Activated T-helper 1 cell treated with anti-CD3 and anti-CD28 coated beads, Interleukin-12 subunit alpha, Interleukin-12 subunit beta, Interleukin-2, Interleukin-4 antibody, amounts not matched to agents 30 ng/mL and 10 ng/mL and 1 ng/mL, durations not matched to agents 14 hours and 24 hours and 36 hours (primary cell): ENCODE measurements around the gene NADK. TPM values are rescaled to one million over a fixed set of nuclear protein-coding genes. Genes with fewer than 3 reads are reported as not detected.
"Not testable (repeated sequence)": the region's sequence is repeated elsewhere in the genome, so short reads cannot be mapped to it uniquely, and the experiment has no call there.

Source experiments
- DNase-seq: peaks from one replicate; pipeline ENCODE4 v3.0.0; 2021; ENCODE audit warnings: low spot score
- H3K27ac Mint-ChIP-seq: one replicate; pipeline ENCODE4 v1.8.0; 2021; ENCODE audit warnings: mild to moderate bottlenecking, mixed read lengths
- H3K27me3 Mint-ChIP-seq: one replicate; pipeline ENCODE4 v1.8.0; 2022; ENCODE audit warnings: mild to moderate bottlenecking, moderate library complexity, mixed read lengths; ENCODE audit not compliant: insufficient read depth
- H3K36me3 Mint-ChIP-seq: one replicate; pipeline ENCODE4 v1.8.0; 2021; ENCODE audit warnings: low read depth, mixed read lengths
- H3K4me1 Mint-ChIP-seq: one replicate; pipeline ENCODE4 v1.8.0; 2021; ENCODE audit warnings: low read depth, mixed read lengths
- H3K4me3 Mint-ChIP-seq: one replicate; pipeline ENCODE4 v1.8.0; 2021; ENCODE audit warnings: mild to moderate bottlenecking, moderate library complexity, mixed read lengths
- H3K9me3 Mint-ChIP-seq: one replicate; pipeline ENCODE4 v1.8.0; 2021; ENCODE audit warnings: mixed read lengths
- intact Hi-C: fragments of 100-400 bp; cut with micrococcal nuclease; formaldehyde crosslinking; loops from one replicate; pipeline ENCODE4 v1.15.1; 2024
- total RNA-seq: library from RNA; stranded (reverse); gene quantifications from 2 replicates; pipeline ENCODE4 v1.2.3, GENCODE V29; 2022

The NADK gene
- total RNA-seq, 1 donor from 2014 or later, result 96.8 TPM

DNA sequence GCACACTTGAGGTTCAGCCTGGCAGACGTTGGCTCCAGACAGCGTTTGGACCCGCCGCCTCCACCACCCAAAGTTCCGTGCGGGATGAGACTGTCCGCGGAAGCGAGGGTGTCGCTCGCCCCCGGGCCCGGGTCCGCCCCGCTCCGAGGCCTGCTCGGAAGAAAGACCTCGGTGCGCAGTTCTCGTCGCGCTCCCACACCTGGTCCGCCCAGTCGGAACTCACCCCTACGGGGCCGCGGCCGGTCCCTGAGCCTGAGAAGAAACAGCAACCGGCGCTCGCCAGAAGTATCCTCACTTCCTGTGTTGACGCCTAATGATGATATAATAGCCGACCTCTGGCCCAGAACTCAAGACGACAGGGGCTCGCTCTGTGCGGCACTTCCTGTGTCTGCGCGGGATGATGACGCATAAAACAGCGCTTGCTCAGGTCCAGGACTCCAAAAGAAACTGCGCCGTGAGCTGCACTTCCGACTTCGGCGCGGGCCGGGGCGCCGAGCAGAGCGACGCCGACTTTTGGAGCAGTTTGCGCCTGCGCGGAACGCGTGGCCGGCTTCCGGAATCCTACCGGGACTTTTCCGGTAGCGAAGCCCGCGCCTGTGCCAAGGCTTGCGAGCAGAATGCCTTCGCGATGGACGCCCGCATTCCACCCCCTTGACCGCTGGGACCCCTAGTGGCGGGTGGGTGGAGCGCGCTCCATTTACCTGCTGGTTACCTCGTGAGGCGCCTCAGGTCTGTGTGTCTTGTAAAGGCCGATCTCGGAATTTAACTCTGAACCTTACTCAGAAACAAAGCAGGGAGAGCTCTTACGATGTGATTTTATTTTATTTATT lies 54.0 kb downstream of the NADK start, which contains the start of gene CDK11A:
Gene CDK11A, minus strand, starts transcription at position 323 of the 830 bp plus-strand sequence. CDS start 1,539 bp downstream, outside the sequence.
- H3K36me3 Mint-ChIP-seq, result peaks cover 20% of the 10 kb centered on the region
- peak; percentile 96 for DNase-seq
- H3K27me3 Mint-ChIP-seq, H3K9me3 Mint-ChIP-seq: not testable (repeated sequence)
- intact Hi-C loops, result loop anchor here (2.0 to 10.0 kb wide), 5 partner anchors 55 to 325 kb away; partner anchors contain the start of genes ATAD3A, CCNL2, CDK11B and MIB2
- peaks cover 15% of the 10 kb centered on the region for H3K4me1 Mint-ChIP-seq
- peak within 1 kb of the TSS; percentile 98 for H3K27ac Mint-ChIP-seq
- H3K4me3 Mint-ChIP-seq, result peak within 1 kb of the TSS; percentile 94

DNA sequence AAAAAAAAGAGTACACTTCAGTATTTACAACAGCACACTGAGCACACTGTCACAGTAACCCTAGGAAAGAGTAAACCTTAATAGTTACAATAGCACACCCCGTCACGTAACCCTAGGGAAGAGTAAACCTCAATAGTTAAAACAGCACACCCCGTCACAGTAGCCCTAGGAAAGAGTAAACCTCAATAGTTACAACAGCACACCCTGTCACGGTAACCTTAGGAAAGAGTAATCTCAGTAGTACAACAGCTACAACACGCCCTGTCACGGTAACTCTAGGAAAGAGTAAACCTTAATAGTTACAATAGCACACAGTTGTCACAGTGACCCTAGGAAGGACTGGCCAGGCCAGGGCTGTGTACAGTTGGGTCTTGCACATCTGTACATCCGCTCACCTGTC lies 57.1 kb downstream of the NADK start:
- H3K4me3 Mint-ChIP-seq, result peak overlapping the region; percentile 10
- intact Hi-C loops, result loop anchor here (5.0 to 10.0 kb wide), 2 partner anchors 64 to 106 kb away; partner anchors contain the start of genes CDK11B and MIB2
- no peak for DNase-seq
- H3K36me3 Mint-ChIP-seq, result peaks cover 25% of the 10 kb centered on the region
- no peaks in the 10 kb centered on the region for H3K27me3 Mint-ChIP-seq
- no peaks in the 10 kb centered on the region for H3K9me3 Mint-ChIP-seq
- H3K27ac Mint-ChIP-seq, result no peak overlapping the region
- peaks cover 5% of the 10 kb centered on the region for H3K4me1 Mint-ChIP-seq

DNA sequence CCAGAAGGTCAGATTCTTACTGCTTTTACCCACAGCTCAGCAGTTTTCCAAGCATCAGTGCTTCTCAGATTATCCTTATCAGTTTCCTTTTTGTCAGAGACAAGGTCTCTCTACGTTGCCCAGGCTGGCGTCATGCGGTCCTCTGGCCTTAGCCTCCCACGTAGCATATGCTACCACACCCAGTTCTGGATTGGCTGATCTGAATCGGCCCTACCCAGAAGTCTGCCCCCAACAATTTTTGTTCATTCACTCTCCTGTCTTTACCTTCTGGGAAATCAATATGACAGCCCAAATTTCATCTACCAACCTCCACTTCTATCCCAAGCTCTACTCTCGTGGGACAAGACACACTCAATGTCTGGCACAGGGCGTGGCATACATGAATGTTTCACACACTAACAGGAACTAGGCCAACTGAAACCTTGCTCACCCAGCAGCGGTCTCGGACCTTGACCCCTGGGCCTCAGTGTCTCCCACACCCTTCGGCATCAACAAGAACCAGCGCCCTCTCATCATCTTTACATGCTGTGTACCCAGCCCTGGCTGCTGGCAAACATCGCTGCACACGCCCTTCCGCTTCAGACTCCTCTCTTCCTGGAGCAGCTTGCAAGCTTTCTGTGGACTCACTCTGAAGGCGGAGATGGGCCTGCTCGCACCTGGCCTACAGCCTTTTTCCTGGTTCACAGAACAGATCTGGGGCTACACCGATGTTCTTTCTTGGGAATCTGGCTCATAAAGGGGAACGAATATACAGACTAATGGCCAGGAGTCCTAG lies 63.0 kb downstream of the NADK start:
- DNase-seq, result not testable (repeated sequence)
- peaks cover 20% of the 10 kb centered on the region for H3K36me3 Mint-ChIP-seq

DNA sequence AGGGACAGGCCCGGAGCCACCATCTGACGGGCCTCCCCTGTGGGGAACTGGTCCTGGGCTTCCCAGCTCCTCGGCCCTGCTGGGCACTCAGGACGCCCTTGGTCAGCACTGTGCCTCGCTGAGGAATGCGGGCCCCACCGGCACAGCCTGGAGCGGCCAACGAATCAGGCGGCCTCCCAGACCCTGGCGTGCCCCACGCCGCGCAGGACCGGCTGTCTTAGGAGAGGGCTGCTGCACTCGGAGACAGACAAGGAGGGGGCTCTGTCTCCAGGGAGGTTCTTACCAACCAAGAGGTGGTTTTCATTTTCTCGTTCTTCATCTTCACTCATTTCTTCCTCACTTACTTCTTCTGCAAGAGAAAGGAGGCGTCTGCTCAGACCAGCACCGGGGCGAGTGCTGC lies 70.4 kb downstream of the NADK start:
- DNase-seq, H3K27ac Mint-ChIP-seq, H3K9me3 Mint-ChIP-seq, H3K4me3 Mint-ChIP-seq, intact Hi-C loops, H3K4me1 Mint-ChIP-seq, H3K27me3 Mint-ChIP-seq, H3K36me3 Mint-ChIP-seq: not testable (repeated sequence)

More for the DNA sequence above, 63.0 kb downstream of the NADK start:
- H3K9me3 Mint-ChIP-seq, H3K27ac Mint-ChIP-seq, H3K4me3 Mint-ChIP-seq, H3K27me3 Mint-ChIP-seq, H3K4me1 Mint-ChIP-seq, intact Hi-C loops: not testable (repeated sequence)

DNA sequence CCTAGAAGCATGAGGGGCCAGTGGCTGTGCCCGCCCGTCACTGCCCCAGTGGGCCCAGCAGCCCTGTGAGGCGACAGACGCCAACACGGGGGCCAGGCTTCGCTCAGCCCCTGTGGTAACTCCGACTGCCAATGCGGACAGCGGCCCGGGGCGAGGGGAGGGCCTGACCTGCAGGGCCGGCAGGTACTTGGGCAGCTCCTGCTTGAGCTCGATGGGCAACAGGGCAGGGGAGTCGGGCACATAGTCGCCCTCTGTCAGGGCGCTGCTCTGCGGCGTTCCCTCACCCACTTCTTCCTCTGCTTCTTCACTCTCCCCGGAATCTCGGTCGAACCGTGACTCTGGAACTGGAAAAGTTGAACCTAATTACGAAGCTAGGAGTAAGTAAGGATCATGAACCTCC lies 71.0 kb downstream of the NADK start:
- H3K9me3 Mint-ChIP-seq, H3K27ac Mint-ChIP-seq, H3K36me3 Mint-ChIP-seq, DNase-seq, H3K4me1 Mint-ChIP-seq, H3K27me3 Mint-ChIP-seq, intact Hi-C loops, H3K4me3 Mint-ChIP-seq: not testable (repeated sequence)

DNA sequence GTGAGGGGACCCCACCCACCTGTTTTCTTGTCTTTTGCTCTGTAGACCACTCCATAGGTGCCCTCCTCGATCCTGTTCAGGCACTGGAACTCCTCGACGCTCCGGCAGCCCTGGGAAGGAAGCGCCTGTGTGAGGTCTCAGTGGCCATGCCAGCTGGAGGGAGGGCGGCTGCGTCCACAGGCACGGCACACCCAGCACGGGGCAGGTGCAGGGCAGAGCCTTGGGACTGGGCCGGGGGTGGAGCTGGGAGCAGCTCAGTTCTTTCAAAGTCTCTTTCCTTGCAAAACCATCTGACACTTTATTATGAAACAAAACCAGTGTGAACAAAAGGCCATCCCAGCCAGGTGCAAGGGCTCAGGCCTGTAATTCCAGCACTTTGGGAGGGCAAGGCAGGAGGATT lies 72.6 kb downstream of the NADK start:
- H3K4me1 Mint-ChIP-seq, H3K9me3 Mint-ChIP-seq, H3K27me3 Mint-ChIP-seq, H3K27ac Mint-ChIP-seq, H3K4me3 Mint-ChIP-seq, H3K36me3 Mint-ChIP-seq, intact Hi-C loops, DNase-seq: not testable (repeated sequence)

DNA sequence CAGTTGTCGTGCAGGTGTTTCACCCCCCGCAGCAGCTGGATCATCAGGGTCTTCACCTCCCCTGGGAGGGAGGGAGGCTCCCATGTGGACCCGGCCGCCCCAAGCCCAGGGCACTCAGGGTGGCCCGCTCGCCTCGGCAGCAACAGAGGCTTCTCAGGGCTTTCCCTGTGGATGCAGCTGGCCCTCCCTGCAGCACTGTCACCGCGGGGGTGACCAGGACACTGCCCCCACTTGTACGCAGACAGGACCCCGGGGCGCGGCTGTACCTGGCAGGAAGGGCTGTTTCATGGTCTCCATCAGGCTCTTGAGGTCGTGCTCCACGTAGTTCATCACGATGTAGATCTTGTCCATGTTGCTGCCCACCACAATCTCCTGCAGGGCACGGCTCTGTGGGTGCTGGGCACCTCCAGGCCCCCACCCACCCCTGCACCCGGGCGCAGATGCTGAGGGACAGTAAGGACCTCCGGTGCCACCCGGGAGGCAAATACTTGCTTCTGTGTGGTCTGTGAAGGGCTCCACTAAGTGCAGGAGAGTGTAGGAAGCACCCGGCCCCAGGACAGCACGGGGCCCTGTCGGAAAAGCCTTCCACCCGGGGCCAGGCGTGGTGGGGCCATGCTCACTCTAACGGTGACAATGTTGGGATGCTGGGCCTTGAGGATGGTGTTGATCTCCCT lies 73.8 kb downstream of the NADK start:
- DNase-seq, H3K27ac Mint-ChIP-seq, H3K9me3 Mint-ChIP-seq, H3K4me3 Mint-ChIP-seq, H3K27me3 Mint-ChIP-seq, H3K36me3 Mint-ChIP-seq, H3K4me1 Mint-ChIP-seq, intact Hi-C loops: not testable (repeated sequence)

DNA sequence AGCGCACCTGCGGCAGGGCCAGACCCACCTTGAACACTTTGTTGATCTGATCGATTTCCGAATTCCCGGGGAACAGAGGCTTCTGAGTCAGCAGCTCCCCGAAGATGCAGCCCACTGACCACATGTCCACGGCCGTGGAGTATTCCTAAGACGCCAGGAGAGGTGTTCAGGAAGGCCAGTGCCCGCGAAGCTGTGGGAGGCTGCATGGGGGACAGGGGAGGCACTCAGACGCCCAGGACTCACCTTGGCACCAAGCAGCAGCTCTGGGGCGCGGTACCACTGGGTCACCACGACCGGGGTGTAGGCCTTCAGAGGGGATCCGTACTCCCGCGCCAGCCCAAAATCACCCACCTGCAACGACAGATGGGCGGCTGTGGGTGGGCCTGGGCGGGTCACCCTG lies 74.5 kb downstream of the NADK start:
- Mint-ChIP-seq H3K9me3 (no peaks in the 10 kb centered on the region), H3K4me1 (no peaks in the 10 kb centered on the region), H3K4me3 (no peak overlapping the region), H3K27me3 (peaks cover 1% of the 10 kb centered on the region), H3K36me3 (peaks cover 3% of the 10 kb centered on the region), H3K27ac (no peak overlapping the region)
- DNase-seq, result no peak
- intact Hi-C loops, result no loop called here

DNA sequence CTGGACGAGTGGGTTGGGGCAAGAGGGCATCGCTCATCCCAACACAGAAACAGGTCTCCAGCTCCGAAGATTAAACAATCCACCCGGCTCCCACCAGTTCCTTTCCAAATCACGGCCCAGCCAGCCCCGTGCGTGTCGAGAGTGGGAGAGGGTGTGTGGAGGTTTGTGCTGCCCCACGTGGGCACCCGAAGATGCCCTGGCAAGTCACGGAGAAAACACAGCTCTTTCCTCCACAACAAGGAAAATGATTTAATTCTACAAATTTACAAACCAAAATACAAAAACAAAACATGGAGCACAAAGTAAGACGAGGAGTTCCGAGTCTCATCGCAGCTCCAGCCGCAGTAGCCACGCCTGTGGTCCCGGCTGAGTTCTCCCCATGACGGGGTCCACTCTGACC lies 75.8 kb downstream of the NADK start:
- H3K4me1 Mint-ChIP-seq, H3K4me3 Mint-ChIP-seq, H3K27ac Mint-ChIP-seq, intact Hi-C loops, H3K9me3 Mint-ChIP-seq, DNase-seq, H3K36me3 Mint-ChIP-seq, H3K27me3 Mint-ChIP-seq: not testable (repeated sequence)

Other genes with a start within 250 kb of the NADK start
- 0.41 and 1.0 TPM in 2 replicates for gene TMEM240, start 237.8 kb downstream of the NADK start, total RNA-seq
- gene SSU72, start 203.6 kb downstream of the NADK start, total RNA-seq, result 135 and 137 TPM in 2 replicates
- 14.6 and 14.9 TPM in 2 replicates for gene FNDC10, start 178.3 kb downstream of the NADK start, total RNA-seq
- 29.5 and 32.8 TPM in 2 replicates for gene MIB2, start 163.0 kb downstream of the NADK start, total RNA-seq
- gene MMP23B, start 146.3 kb downstream of the NADK start, total RNA-seq, result 0.49 and 0.93 TPM in 2 replicates
- gene CDK11B, start 119.5 kb downstream of the NADK start, total RNA-seq, result 39.1 and 39.6 TPM in 2 replicates
- gene SLC35E2B, start 85.7 kb downstream of the NADK start, total RNA-seq, result 40.8 and 41.1 TPM in 2 replicates
- gene CDK11A, start 54.1 kb downstream of the NADK start, total RNA-seq, result 74.4 and 81.7 TPM in 2 replicates
- 382 and 398 TPM in 2 replicates for gene GNB1, start 112.6 kb upstream of the NADK start, total RNA-seq
- 0.36 and 0.51 TPM in 2 replicates for gene CALML6, start 136.8 kb upstream of the NADK start, total RNA-seq
- 0.99 and 1.5 TPM in 2 replicates for gene TMEM52, start 140.8 kb upstream of the NADK start, total RNA-seq
- not detected in 2 replicates for gene CFAP74, start 225.3 kb upstream of the NADK start, total RNA-seq
- gene GABRD, start 240.9 kb upstream of the NADK start, total RNA-seq, result 0.26 TPM in 1 of 2 replicates, not detected in the other